Measurements from ENCODE around the gene DPP3. TPM values are rescaled to one million over a fixed set of nuclear protein-coding genes. Genes with fewer than 3 reads are reported as not detected.

Gene DPP3
- total RNA-seq, 1 donor from 2014 or later = 63.3 TPM

GRCh38 chr11:66448523-66448922 lies 31.7 kb upstream of the DPP3 start:
- no peaks in the 10 kb centered on the region for H3K4me1 Mint-ChIP-seq
- no peaks in the 10 kb centered on the region for H3K36me3 Mint-ChIP-seq (ENCODE audit: low read depth)
- H3K27ac Mint-ChIP-seq = no peak overlapping the region
- H3K4me3 Mint-ChIP-seq = no peak overlapping the region
- CTCF ChIA-PET = no interaction called here
- ATAC-seq (ENCODE audit: low read depth) (no peak), DNase-seq (no peak)
- POLR2A ChIA-PET = no interaction called here
- TF ChIP-seq CTCF (IDR thresholded peaks at IDR 0.05) = no peak
- peaks cover 4% of the 10 kb centered on the region for H3K9me3 Mint-ChIP-seq
- intact Hi-C loops (cut with micrococcal nuclease) = no loop called here
- peaks cover 2% of the 10 kb centered on the region for H3K27me3 Mint-ChIP-seq

GRCh38 chr11:66450560-66450959 lies 29.7 kb upstream of the DPP3 start:
- DNase-seq (no peak), ATAC-seq (ENCODE audit: low read depth) (no peak)
- H3K4me3 Mint-ChIP-seq = no peak overlapping the region
- ChIA-PET CTCF (interaction anchor here (0.7 kb wide), 1 partner anchor 1638 kb away, joined by 3 read pairs; no protein-coding TSS in a partner anchor), POLR2A (no interaction called here)
- no peaks in the 10 kb centered on the region for H3K9me3 Mint-ChIP-seq
- no peaks in the 10 kb centered on the region for H3K36me3 Mint-ChIP-seq (ENCODE audit: low read depth)
- no peak overlapping the region for H3K27ac Mint-ChIP-seq
- no peak for TF ChIP-seq CTCF (IDR thresholded peaks at IDR 0.05)
- intact Hi-C loops (cut with micrococcal nuclease) = no loop called here
- peaks cover 11% of the 10 kb centered on the region for H3K27me3 Mint-ChIP-seq
- H3K4me1 Mint-ChIP-seq = peaks cover 6% of the 10 kb centered on the region

GRCh38 chr11:66451663-66452062 lies 28.6 kb upstream of the DPP3 start:
- POLR2A ChIA-PET = no interaction called here
- peaks cover 11% of the 10 kb centered on the region for H3K27me3 Mint-ChIP-seq
- CTCF ChIA-PET = no interaction called here

GRCh38 chr11:66454247-66454646 lies 26.0 kb upstream of the DPP3 start:
- Mint-ChIP-seq H3K36me3 (ENCODE audit: low read depth) (no peaks in the 10 kb centered on the region), H3K4me1 (peaks cover 31% of the 10 kb centered on the region), H3K4me3 (no peak overlapping the region), H3K9me3 (no peaks in the 10 kb centered on the region), H3K27me3 (peaks cover 11% of the 10 kb centered on the region), H3K27ac (no peak overlapping the region)
- POLR2A ChIA-PET = interaction anchor here (1.3 to 1.9 kb wide), 2 partner anchors 15 to 26 kb away, joined by 3 to 6 read pairs; partner anchors contain the start of genes DPP3 and MRPL11
- no peak for ATAC-seq (ENCODE audit: low read depth)
- intact Hi-C loops (cut with micrococcal nuclease) = no loop called here
- CTCF ChIA-PET = no interaction called here
- no peak for DNase-seq
- TF ChIP-seq CTCF (IDR thresholded peaks at IDR 0.05) = no peak

More at GRCh38 chr11:66451663-66452062, 28.6 kb upstream of the DPP3 start:
- Mint-ChIP-seq H3K36me3 (ENCODE audit: low read depth) (no peaks in the 10 kb centered on the region), H3K4me1 (peaks cover 10% of the 10 kb centered on the region), H3K27ac (no peak overlapping the region), H3K4me3 (no peak overlapping the region), H3K9me3 (no peaks in the 10 kb centered on the region)
- DNase-seq (no peak), ATAC-seq (ENCODE audit: low read depth) (no peak)
- intact Hi-C loops (cut with micrococcal nuclease) = no loop called here
- no peak for TF ChIP-seq CTCF (IDR thresholded peaks at IDR 0.05)

GRCh38 chr11:66454828-66455227 lies 25.4 kb upstream of the DPP3 start:
- intact Hi-C loops (cut with micrococcal nuclease) = no loop called here
- no peak overlapping the region for H3K4me3 Mint-ChIP-seq
- peaks cover 37% of the 10 kb centered on the region for H3K4me1 Mint-ChIP-seq

More at GRCh38 chr11:66454828-66455227, 25.4 kb upstream of the DPP3 start:
- H3K27ac Mint-ChIP-seq = no peak overlapping the region
- no peaks in the 10 kb centered on the region for H3K9me3 Mint-ChIP-seq
- ATAC-seq (ENCODE audit: low read depth) (no peak), DNase-seq (no peak)
- TF ChIP-seq CTCF (IDR thresholded peaks at IDR 0.05) = no peak
- POLR2A ChIA-PET = interaction anchor here (1.3 to 1.9 kb wide), 2 partner anchors 16 to 25 kb away, joined by 3 to 6 read pairs; partner anchors contain the start of genes DPP3 and MRPL11
- peaks cover 8% of the 10 kb centered on the region for H3K27me3 Mint-ChIP-seq
- no peaks in the 10 kb centered on the region for H3K36me3 Mint-ChIP-seq (ENCODE audit: low read depth)
- CTCF ChIA-PET = interaction anchor here (1.1 kb wide), 1 partner anchor 16 kb away, joined by 3 read pairs; the partner anchor contains the start of gene MRPL11

Data from activated B cell treated with CpG ODN at 0.5 μM for 24 hours (primary cell).